ENCODE results near the gene MAST4.

Gene MAST4

DNA sequence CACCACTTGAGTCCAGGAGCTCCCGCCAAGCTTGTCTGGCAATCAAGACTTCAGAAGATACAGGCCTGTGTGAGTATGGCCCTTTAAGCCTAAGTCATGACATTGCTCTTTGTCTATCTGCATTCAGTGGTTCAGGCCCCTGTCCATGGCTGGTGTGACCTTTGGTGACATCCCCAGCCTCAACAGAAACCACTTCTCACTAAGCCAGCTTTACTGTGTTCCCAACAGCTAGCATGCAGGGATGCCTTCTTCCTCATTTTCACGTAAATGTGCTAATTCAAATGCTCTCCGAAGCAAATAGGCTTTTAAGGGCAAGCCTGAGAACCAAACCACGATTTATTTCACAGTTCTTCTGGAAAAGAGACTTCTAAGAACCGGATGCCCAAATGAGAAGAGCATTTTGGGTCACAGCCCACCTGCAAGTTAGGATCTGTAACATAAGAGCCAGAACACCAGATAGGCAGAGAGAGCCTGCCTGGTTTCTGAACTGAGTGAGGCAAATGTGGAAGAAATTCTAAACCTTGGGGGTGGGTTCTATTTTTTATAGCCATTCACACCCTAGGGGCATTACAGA is 585.5 kb downstream of the MAST4 start:
- FAIRE-seq, result no peak
- DNase-seq (ENCODE audit: extremely low spot score, insufficient read length, low read depth), result no peak

GRCh38 chr5:67182301-67182790 is 586.2 kb downstream of the MAST4 start:
- FAIRE-seq, result no peak
- DNase-seq (ENCODE audit: extremely low spot score, insufficient read length, low read depth), result no peak

GRCh38 chr5:67183859-67184258 is 587.7 kb downstream of the MAST4 start:
- FAIRE-seq (no peak), DNase-seq (ENCODE audit: extremely low spot score, insufficient read length, low read depth) (no peak)

- FAIRE-seq (peak; percentile 87), DNase-seq (ENCODE audit: extremely low spot score, insufficient read length, low read depth) (no peak)
Measured at GRCh38 chr5:67187006-67187715, 591.0 kb downstream of the MAST4 start.

GRCh38 chr5:67188274-67189078 is 592.3 kb downstream of the MAST4 start:
- FAIRE-seq, result peak; percentile 65

GRCh38 chr5:67189079-67189354 is 592.8 kb downstream of the MAST4 start:
- peak; percentile 71 for FAIRE-seq
- DNase-seq (ENCODE audit: extremely low spot score, insufficient read length, low read depth), result no peak

More at GRCh38 chr5:67188274-67189078, 592.3 kb downstream of the MAST4 start:
- no peak for DNase-seq (ENCODE audit: extremely low spot score, insufficient read length, low read depth)

- DNase-seq (ENCODE audit: extremely low spot score, insufficient read length, low read depth) (no peak), FAIRE-seq (peak; percentile 59)
Measured at GRCh38 chr5:67189931-67190330, 593.7 kb downstream of the MAST4 start.

DNA sequence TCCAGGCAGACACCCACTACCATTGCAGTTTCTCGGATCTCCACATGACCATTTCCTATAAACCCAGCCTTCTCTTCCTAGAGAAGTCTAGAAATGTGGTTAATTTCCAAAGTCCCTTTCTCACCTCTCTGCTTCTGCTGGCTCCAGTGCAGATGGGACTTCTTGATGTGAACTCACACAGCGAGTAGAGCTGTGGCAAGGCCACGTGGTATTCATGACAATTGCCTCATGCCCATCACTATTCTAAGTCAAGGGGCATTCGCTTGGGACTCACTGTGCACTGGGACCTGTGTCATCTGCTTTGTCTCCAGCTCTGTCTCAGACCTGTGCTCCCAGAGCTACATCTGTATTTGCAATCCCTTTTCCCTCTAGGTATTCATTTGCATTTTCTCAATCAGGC is 594.2 kb downstream of the MAST4 start:
- FAIRE-seq (no peak), DNase-seq (ENCODE audit: extremely low spot score, insufficient read length, low read depth) (no peak)

- DNase-seq (ENCODE audit: extremely low spot score, insufficient read length, low read depth), result no peak
- no peak for FAIRE-seq
Measured at GRCh38 chr5:67190861-67191260, 594.7 kb downstream of the MAST4 start.

GRCh38 chr5:67192719-67193438 is 596.7 kb downstream of the MAST4 start:
- DNase-seq (ENCODE audit: extremely low spot score, insufficient read length, low read depth) (no peak), FAIRE-seq (no peak)

DNA sequence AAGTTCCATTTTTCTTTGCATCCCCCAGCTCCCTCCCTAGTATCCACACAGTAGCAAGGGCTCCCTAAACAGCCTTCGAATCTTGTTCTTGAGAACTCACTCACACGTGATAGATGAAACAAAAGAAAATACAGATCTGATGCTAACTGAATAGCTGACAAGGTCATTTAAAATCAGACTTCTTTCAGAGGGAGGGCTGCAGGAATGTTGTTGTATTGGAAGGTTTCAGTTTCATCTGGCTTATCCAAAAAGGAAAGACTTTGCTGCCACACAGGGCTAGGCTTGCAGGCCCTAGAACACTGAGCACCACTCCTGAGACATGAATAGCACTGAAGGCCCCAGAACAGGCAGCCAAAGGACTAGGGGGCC is 597.2 kb downstream of the MAST4 start:
- FAIRE-seq (peak; percentile 77), DNase-seq (ENCODE audit: extremely low spot score, insufficient read length, low read depth) (no peak)

DNA sequence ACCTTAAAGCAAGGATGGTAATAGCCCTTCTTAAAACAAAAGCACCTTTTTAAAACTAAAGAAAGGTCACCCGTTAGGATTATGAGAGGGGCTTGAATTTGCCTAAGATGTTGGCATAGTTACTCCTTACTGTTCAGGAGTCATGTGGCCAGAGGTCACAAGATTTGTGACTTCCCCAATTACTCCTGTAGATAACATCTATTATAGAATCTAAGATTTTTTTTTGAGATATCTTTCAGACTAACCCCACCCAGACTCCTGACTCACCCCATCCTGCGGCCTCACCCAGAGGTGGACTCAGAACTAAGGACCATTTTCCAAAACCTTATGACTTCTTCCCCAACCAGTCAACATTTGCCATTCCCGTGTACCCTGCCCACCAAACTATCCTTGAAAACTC is 598.0 kb downstream of the MAST4 start:
- FAIRE-seq, result peak; percentile 64

DNA sequence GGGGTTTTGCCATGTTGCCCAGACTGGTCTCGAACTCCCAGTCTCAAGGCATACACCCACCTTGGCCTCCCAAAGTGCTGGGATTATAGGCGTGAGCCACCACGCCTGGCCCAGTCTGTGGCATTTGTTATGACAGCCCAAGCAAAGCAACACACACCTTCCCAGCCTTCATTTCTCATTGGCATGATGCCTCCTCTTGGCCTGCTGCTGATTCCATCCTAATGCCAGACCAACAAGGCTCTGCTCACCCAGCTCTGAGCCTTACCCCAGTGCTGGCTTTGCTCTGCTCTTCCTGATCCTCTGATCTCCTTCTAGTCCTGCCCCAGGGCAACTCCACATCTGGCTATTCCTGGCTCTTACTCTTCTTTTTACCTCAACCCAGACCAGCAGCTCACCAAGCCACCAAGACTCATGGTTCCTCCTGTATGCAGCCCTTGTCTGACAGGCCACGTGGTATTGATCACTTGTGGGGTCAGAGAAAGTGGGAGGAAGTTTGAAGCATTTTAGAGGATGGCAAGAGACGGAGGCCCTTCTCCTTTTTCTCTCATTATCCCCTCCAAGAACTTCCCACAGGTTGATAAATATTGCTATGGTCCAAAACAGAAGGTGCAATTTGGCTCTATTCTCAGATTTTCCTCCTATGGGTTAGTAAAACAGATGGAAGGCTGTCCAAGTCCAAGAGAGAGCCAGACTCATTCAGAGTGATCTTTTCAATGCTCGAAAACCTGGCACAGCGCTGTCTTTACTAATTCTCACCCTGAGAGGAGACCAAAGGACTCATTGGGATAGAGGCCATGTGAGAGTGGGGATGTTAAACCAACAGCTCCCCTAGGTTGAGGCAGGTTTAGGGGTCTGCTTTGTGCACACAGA is 599.4 kb downstream of the MAST4 start:
- FAIRE-seq (peak; percentile 86), DNase-seq (ENCODE audit: extremely low spot score, insufficient read length, low read depth) (no peak)

More for the DNA sequence above, 598.0 kb downstream of the MAST4 start:
- DNase-seq (ENCODE audit: extremely low spot score, insufficient read length, low read depth), result no peak

GRCh38 chr5:67196537-67197059 is 600.4 kb downstream of the MAST4 start, which contains the start of gene CD180:
Gene CD180 (minus strand): TSS chr5:67196799. CDS start chr5:67196641, 158 bp downstream.
- peak; percentile 83 for FAIRE-seq
- no peak for DNase-seq (ENCODE audit: extremely low spot score, insufficient read length, low read depth)

GRCh38 chr5:67197536-67197935 is 601.3 kb downstream of the MAST4 start:
- FAIRE-seq (peak; percentile 24), DNase-seq (ENCODE audit: extremely low spot score, insufficient read length, low read depth) (no peak)

- DNase-seq (ENCODE audit: extremely low spot score, insufficient read length, low read depth) (no peak), FAIRE-seq (no peak)
Measured at GRCh38 chr5:67198917-67199316, 602.7 kb downstream of the MAST4 start.

DNA sequence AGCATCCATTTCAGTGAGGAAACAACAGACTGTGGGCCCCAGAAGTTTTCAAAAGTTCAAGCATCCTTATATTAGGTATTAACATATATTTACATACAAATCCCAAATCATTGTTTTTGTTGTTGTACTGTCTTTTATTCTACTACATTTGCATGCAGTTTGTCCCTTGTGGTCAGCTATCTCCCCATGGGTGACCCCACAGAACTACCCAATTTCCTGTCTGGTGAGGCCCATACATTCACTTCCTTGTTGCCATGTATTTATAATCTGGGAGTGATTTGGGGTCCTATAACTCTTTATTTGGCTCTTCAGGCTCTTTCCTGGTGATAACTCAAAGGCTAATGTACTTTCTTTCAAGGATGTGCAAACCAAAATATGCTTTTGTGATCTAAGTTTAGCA is 603.7 kb downstream of the MAST4 start:
- FAIRE-seq (peak; percentile 67), DNase-seq (ENCODE audit: extremely low spot score, insufficient read length, low read depth) (no peak)

- DNase-seq (ENCODE audit: extremely low spot score, insufficient read length, low read depth), result no peak
- peak; percentile 88 for FAIRE-seq
Measured at GRCh38 chr5:67200809-67201562, 604.8 kb downstream of the MAST4 start.
